DND-41 (cell line): ENCODE data around the gene BCAS3.

Experiments used
- EZH2 ChIP-seq: IDR thresholded peaks from 3 replicates; pipeline ENCODE4 v1.6.1; 2012; ENCODE audit warnings: borderline replicate concordance, low read depth, mild to moderate bottlenecking, moderate library complexity, low read length, inconsistent platforms; ENCODE audit not compliant: severe bottlenecking
- TF ChIP-seq, protein P1 (sequence below): IDR thresholded peaks from 2 replicates; pipeline ENCODE4 v1.5.1; 2012; ENCODE audit warnings: borderline replicate concordance, low read length, moderate library complexity, mild to moderate bottlenecking; ENCODE audit not compliant: poor library complexity, severe bottlenecking; ENCODE audit errors: extremely low read depth

DNA sequence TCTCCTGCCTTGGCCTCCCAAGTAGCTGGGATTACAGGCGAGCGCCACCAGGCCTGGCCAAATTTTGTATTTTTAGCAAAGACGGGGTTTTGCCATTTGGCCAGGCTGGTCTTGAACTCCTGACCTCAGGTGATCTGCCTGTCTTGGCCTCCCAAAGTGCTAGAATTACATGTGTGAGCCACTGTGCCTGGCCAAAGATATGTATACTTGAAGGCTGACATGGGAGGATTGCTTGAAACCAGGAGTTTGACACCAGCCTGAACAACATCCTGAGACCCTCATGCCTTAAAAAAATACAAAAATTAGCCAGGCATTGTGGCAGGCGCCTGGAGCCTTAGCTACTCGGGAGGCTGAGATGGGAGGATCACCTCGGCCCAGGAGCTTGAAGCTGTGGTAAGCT is 3.1 kb downstream of the BCAS3 start:
- TF ChIP-seq, protein P1, sequence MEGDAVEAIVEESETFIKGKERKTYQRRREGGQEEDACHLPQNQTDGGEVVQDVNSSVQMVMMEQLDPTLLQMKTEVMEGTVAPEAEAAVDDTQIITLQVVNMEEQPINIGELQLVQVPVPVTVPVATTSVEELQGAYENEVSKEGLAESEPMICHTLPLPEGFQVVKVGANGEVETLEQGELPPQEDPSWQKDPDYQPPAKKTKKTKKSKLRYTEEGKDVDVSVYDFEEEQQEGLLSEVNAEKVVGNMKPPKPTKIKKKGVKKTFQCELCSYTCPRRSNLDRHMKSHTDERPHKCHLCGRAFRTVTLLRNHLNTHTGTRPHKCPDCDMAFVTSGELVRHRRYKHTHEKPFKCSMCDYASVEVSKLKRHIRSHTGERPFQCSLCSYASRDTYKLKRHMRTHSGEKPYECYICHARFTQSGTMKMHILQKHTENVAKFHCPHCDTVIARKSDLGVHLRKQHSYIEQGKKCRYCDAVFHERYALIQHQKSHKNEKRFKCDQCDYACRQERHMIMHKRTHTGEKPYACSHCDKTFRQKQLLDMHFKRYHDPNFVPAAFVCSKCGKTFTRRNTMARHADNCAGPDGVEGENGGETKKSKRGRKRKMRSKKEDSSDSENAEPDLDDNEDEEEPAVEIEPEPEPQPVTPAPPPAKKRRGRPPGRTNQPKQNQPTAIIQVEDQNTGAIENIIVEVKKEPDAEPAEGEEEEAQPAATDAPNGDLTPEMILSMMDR: no peak
- TF ChIP-seq EZH2: no peak
